ENCODE results near the gene NF2.

NF2 gene

DNA sequence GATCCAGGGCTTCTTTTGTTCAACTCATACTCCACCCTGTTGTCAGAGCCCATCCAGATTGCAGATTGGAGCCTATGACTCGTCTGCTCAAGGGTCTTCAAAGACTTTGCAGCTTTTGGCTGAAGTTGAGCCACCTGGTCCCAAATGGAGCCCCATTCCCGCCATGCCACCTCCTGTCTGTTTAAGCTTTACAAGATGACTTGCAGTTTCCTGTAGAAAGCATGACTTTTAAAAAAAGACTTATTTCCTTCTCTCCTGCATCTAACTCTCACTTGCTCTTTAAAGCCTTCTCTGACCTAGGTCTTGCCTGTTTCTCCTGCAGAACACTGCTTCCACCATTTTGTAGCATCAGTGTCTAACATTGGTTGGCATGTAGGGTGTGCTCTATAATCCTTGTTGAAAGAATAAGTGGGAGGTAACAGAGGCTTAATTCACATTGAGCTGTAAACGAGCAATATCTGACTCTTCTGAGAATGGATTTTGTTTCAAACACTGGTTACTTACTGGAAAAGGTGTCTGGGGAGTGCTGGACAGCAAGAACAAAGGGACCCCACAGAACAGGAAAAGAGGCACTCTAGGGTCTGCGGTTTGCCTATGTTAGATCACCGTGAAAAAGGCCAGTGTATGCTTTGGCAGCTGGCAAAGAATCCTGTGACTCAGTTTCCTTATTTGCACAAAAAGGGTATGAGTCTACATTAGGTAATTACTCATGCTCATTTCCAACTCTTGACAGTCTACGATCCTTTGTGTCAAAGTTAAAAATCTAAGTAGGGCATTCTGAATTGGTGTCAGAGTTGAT lies 30.3 kb downstream of the NF2 start:
- Mint-ChIP-seq H3K36me3 (ENCODE audit: low read depth) (peaks cover 21% of the 10 kb centered on the region), H3K4me1 (ENCODE audit: low read depth) (peaks cover 42% of the 10 kb centered on the region), H3K9me3 (no peaks in the 10 kb centered on the region), H3K27ac (no peak overlapping the region), H3K27me3 (no peaks in the 10 kb centered on the region), H3K4me3 (no peak overlapping the region)
- DNase-seq = no peak

DNA sequence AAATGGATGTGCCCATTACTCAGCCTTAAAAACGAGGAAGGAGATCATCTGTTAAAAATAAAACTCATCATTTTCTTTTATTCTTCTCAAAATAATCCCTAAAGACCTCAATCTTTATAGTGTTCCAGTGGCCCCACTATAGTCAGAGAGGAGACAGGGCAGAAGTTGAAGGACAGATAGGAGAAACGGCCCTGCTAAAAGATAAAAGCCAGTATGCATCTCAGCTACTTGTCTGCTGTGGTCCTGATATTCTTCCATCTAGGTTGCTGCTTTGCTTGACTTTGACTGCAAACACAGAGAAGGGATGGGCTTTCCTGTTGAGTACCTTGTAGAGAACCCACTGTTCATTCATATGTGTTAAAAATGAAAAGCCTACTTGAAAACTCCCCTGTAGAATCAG lies 31.4 kb downstream of the NF2 start:
- DNase-seq = no peak
- Mint-ChIP-seq H3K27ac (no peak overlapping the region), H3K4me1 (ENCODE audit: low read depth) (peaks cover 40% of the 10 kb centered on the region), H3K9me3 (no peaks in the 10 kb centered on the region), H3K36me3 (ENCODE audit: low read depth) (peaks cover 26% of the 10 kb centered on the region), H3K4me3 (no peak overlapping the region), H3K27me3 (no peaks in the 10 kb centered on the region)

GRCh38 chr22:29635734-29636357 lies 32.4 kb downstream of the NF2 start:
- H3K4me1 Mint-ChIP-seq (ENCODE audit: low read depth) = peaks cover 40% of the 10 kb centered on the region
- H3K9me3 Mint-ChIP-seq = no peaks in the 10 kb centered on the region
- H3K27ac Mint-ChIP-seq = peak overlapping the region; percentile 18
- DNase-seq = no peak
- no peak overlapping the region for H3K4me3 Mint-ChIP-seq
- H3K27me3 Mint-ChIP-seq = no peaks in the 10 kb centered on the region
- peaks cover 30% of the 10 kb centered on the region for H3K36me3 Mint-ChIP-seq (ENCODE audit: low read depth)

GRCh38 chr22:29636751-29637150 lies 33.3 kb downstream of the NF2 start:
- no peaks in the 10 kb centered on the region for H3K27me3 Mint-ChIP-seq
- no peak overlapping the region for H3K27ac Mint-ChIP-seq
- H3K9me3 Mint-ChIP-seq = no peaks in the 10 kb centered on the region
- H3K36me3 Mint-ChIP-seq (ENCODE audit: low read depth) = peaks cover 38% of the 10 kb centered on the region
- DNase-seq = no peak
- H3K4me1 Mint-ChIP-seq (ENCODE audit: low read depth) = peaks cover 40% of the 10 kb centered on the region
- H3K4me3 Mint-ChIP-seq = no peak overlapping the region

DNA sequence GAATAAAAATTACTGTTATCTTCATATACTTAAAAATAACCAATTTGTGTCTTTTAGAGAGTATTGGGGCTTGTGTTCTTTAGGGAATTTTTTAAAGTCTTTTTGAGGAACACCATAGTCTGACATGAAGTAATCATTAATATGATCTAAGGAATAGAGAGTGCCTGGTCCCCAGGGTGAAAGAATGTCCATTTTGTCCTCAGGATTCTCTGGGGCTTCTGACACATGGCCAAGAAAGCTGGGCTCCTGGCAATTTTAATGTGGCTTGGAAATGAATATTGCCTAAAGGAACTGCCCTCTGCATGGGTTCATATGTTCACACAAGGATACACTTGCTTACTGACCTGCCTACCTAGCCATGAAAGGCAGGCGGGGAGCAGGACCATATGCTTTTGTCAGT lies 33.7 kb downstream of the NF2 start:
- Mint-ChIP-seq H3K9me3 (no peaks in the 10 kb centered on the region), H3K27me3 (no peaks in the 10 kb centered on the region), H3K4me3 (no peak overlapping the region), H3K36me3 (ENCODE audit: low read depth) (peaks cover 42% of the 10 kb centered on the region), H3K4me1 (ENCODE audit: low read depth) (peaks cover 42% of the 10 kb centered on the region), H3K27ac (no peak overlapping the region)
- DNase-seq = no peak

DNA sequence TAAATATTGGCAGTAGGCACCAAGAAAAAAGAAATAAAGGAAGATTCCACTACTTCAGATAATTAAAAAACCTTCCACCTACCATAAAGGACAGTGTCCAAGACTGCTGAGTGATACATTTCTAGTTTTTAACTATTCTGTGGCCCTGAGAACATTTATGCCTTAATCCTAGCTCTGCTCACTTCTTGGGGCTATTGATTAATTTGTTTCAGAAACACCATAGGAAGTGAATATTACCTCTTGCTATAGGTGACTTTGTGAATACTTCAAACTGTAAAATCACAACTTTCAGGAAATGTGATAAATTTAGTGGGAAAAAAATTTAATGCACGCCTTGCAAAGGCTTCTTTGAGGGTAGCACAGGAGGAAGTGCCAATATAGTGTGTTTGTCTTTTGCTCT lies 35.2 kb downstream of the NF2 start:
- H3K9me3 Mint-ChIP-seq = no peaks in the 10 kb centered on the region
- no peak overlapping the region for H3K27ac Mint-ChIP-seq
- peaks cover 34% of the 10 kb centered on the region for H3K4me1 Mint-ChIP-seq (ENCODE audit: low read depth)
- H3K4me3 Mint-ChIP-seq = no peak overlapping the region
- DNase-seq = no peak
- H3K27me3 Mint-ChIP-seq = no peaks in the 10 kb centered on the region
- peaks cover 55% of the 10 kb centered on the region for H3K36me3 Mint-ChIP-seq (ENCODE audit: low read depth)

GRCh38 chr22:29639096-29639495 lies 35.7 kb downstream of the NF2 start:
- Mint-ChIP-seq H3K9me3 (no peaks in the 10 kb centered on the region), H3K27me3 (no peaks in the 10 kb centered on the region), H3K36me3 (ENCODE audit: low read depth) (peaks cover 55% of the 10 kb centered on the region), H3K27ac (no peak overlapping the region), H3K4me3 (no peak overlapping the region), H3K4me1 (ENCODE audit: low read depth) (peaks cover 31% of the 10 kb centered on the region)
- DNase-seq = no peak

DNA sequence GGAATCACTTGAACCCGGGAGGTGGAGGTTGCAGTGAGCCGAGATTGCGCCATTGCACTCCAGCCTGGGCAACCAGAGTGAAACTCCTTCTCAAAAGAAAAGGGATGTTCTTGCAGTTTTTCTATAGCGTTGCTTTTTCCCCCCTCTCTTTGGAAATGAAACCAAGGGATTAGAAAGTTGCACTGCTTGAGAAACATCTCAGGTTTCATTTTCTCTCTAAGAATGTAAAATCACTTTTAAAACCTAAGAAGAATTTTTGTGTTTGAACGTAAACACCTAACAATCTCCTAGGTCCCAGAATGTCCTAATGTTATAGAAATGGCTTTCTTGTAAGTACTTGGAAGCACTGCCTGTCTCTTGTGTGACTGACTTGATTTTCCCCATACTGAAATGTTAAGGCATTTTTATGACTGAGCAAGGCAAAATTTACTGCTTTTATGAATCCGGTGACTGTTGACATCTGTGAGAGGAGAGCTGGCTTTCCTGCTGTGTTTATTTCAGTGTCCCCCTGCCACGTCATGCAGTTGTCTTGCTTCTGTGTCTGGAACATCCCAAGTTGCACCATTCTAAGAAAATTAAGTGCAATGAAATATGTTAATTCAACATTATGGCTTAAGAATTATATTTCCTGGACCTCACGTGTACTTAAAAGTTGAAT lies 37.7 kb downstream of the NF2 start:
- Mint-ChIP-seq H3K27me3 (no peaks in the 10 kb centered on the region), H3K4me1 (ENCODE audit: low read depth) (peaks cover 23% of the 10 kb centered on the region), H3K9me3 (no peaks in the 10 kb centered on the region), H3K36me3 (ENCODE audit: low read depth) (peaks cover 71% of the 10 kb centered on the region), H3K27ac (peak overlapping the region; percentile 47), H3K4me3 (no peak overlapping the region)
- no peak for DNase-seq

DNA sequence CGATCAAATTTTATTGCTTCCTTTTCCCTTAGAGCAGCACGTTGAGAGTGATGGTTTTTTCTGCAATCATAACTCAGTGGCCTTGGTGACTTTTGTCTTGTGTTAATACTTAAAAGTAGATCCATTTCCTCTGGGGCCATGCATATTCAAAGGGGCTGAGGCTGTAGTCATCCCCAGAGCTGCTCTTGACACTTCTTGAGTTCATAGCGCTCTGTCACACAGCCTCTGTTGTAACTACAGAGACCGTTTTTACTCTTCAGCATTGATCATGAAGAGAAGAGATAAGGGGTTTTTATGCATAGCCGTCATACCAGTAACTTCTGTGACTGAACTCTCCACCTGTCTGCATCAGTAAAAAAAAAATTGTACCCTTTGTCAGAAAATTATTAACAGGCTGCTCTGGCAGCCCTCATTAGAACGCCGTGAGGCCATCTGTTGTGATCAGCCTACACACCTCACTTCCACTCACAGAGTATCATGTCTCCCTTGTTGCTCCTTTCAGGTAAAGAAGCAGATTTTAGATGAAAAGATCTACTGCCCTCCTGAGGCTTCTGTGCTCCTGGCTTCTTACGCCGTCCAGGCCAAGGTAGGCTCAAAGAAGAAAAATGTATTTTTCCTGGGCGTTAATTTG lies 38.4 kb downstream of the NF2 start:
- peaks cover 23% of the 10 kb centered on the region for H3K4me1 Mint-ChIP-seq (ENCODE audit: low read depth)
- H3K27me3 Mint-ChIP-seq = no peaks in the 10 kb centered on the region
- H3K9me3 Mint-ChIP-seq = no peaks in the 10 kb centered on the region
- no peak for DNase-seq
- no peak overlapping the region for H3K4me3 Mint-ChIP-seq
- H3K27ac Mint-ChIP-seq = peak overlapping the region; percentile 47
- peaks cover 71% of the 10 kb centered on the region for H3K36me3 Mint-ChIP-seq (ENCODE audit: low read depth)

- no peaks in the 10 kb centered on the region for H3K9me3 Mint-ChIP-seq
- H3K36me3 Mint-ChIP-seq (ENCODE audit: low read depth) = peaks cover 70% of the 10 kb centered on the region
- no peaks in the 10 kb centered on the region for H3K27me3 Mint-ChIP-seq
- DNase-seq = no peak
- H3K4me3 Mint-ChIP-seq = no peak overlapping the region
- peak overlapping the region; percentile 76 for H3K27ac Mint-ChIP-seq
- H3K4me1 Mint-ChIP-seq (ENCODE audit: low read depth) = peaks cover 23% of the 10 kb centered on the region
Observed at GRCh38 chr22:29642694-29643093, 39.3 kb downstream of the NF2 start.

DNA sequence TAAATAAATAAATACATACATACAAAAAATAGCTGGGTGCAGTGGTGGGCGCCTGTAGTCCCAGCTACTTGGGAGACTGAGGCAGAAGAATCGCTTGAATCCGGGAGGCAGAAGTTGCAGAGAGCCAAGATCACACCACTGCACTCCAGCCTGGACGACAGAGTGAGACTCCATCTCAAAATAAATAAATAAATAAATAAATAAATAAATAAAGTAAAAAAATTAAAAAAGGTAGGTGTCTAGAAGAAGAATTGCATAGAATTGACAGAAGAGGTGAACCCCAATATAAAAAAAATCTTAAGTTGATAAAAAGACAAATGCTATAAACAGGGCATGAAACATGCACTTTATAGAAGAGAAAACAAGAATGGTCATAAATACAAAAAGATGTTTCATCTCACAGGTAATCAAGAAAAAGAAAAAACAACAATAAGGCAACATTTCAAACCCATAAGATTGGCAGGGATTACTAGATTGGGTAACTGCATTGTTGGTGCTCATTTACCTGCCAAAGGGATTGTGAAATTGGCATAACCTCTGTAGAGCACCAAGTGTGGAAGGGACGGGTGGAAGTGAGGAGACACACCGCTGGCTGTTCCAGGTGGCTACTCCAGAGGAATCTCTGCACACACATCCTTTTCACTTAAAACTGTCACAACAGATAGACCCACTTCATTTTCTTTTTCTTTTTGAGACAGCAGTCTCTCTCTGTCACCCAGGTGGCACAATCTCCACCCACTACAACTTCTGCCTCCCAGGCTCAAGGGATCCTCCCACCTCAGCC lies 44.7 kb downstream of the NF2 start:
- no peak for DNase-seq
- H3K27me3 Mint-ChIP-seq = no peaks in the 10 kb centered on the region
- H3K9me3 Mint-ChIP-seq = no peaks in the 10 kb centered on the region
- peaks cover 48% of the 10 kb centered on the region for H3K36me3 Mint-ChIP-seq (ENCODE audit: low read depth)
- peak overlapping the region; percentile 51 for H3K27ac Mint-ChIP-seq
- H3K4me1 Mint-ChIP-seq (ENCODE audit: low read depth) = no peaks in the 10 kb centered on the region
- H3K4me3 Mint-ChIP-seq = no peak overlapping the region

- H3K4me3 Mint-ChIP-seq = no peak overlapping the region
- H3K4me1 Mint-ChIP-seq (ENCODE audit: low read depth) = no peaks in the 10 kb centered on the region
- no peak for DNase-seq
- peaks cover 52% of the 10 kb centered on the region for H3K36me3 Mint-ChIP-seq (ENCODE audit: low read depth)
- H3K27ac Mint-ChIP-seq = no peak overlapping the region
- no peaks in the 10 kb centered on the region for H3K27me3 Mint-ChIP-seq
- no peaks in the 10 kb centered on the region for H3K9me3 Mint-ChIP-seq
Observed at GRCh38 chr22:29650370-29650769, 46.9 kb downstream of the NF2 start.

DNA sequence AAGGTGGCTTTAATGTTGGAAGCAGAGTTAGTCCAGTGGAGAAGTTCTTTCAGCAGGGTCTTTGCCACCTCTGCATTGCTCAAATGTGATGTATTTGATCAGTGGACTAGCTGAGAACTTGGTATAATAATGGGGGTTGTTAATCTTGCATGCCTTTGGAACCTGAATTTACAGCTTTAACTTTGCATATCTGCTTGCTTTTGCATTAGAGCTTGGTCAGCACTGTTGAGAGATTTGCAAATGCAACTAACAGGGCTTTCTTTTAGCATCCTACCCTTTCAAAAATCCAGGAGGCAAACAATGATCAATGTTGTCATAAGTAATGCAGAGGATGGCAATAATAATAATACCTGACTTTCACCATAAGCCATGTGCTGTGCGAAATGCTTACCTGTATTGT lies 48.2 kb downstream of the NF2 start:
- Mint-ChIP-seq H3K36me3 (ENCODE audit: low read depth) (peaks cover 51% of the 10 kb centered on the region), H3K9me3 (no peaks in the 10 kb centered on the region)

GRCh38 chr22:29654420-29654819 lies 51.0 kb downstream of the NF2 start:
- no peak overlapping the region for H3K4me3 Mint-ChIP-seq
- no peaks in the 10 kb centered on the region for H3K4me1 Mint-ChIP-seq (ENCODE audit: low read depth)
- H3K9me3 Mint-ChIP-seq = no peaks in the 10 kb centered on the region
- H3K36me3 Mint-ChIP-seq (ENCODE audit: low read depth) = peaks cover 54% of the 10 kb centered on the region
- no peaks in the 10 kb centered on the region for H3K27me3 Mint-ChIP-seq
- H3K27ac Mint-ChIP-seq = no peak overlapping the region
- DNase-seq = no peak

More for the DNA sequence above, 48.2 kb downstream of the NF2 start:
- no peaks in the 10 kb centered on the region for H3K4me1 Mint-ChIP-seq (ENCODE audit: low read depth)
- no peak overlapping the region for H3K4me3 Mint-ChIP-seq
- no peak for DNase-seq
- no peaks in the 10 kb centered on the region for H3K27me3 Mint-ChIP-seq
- no peak overlapping the region for H3K27ac Mint-ChIP-seq

All from activated T-cell treated with anti-CD3 and anti-CD28 coated beads, Interleukin-2, amount 50 U/mL, for 24 hours (primary cell).